Duodenal mucosa (tissue), 2 donors: ENCODE data around the gene KLHDC8A.
A peak's percentile ranks its signal among the peaks of the same experiment; 100 is the strongest.

ENCODE experiments used
- H3K27ac ChIP-seq: one replicate; pipeline ENCODE4 v1.7.0; 2013; ENCODE audit warnings: low read depth, low read length
- H3K27me3 ChIP-seq, 2 donors: one replicate each; pipeline ENCODE4 v1.7.0; 2013; ENCODE audit warnings: low read length in 2 of 2, control low read depth in 1 of 2; ENCODE audit not compliant: insufficient read depth in 2 of 2, control insufficient read depth in 1 of 2
- H3K36me3 ChIP-seq, 2 donors: one replicate each; pipeline ENCODE4 v1.7.0; 2013; ENCODE audit warnings: low read length in 2 of 2, control low read depth in 1 of 2; ENCODE audit not compliant: insufficient read depth in 2 of 2, control insufficient read depth in 1 of 2
- H3K4me1 ChIP-seq, 2 donors: one replicate each; pipeline ENCODE4 v1.7.0; 2013; ENCODE audit warnings: low read length in 2 of 2, control low read depth in 1 of 2; ENCODE audit not compliant: insufficient read depth in 2 of 2, control insufficient read depth in 1 of 2
- H3K4me3 ChIP-seq, 2 donors: one replicate each; pipeline ENCODE4 v1.7.0; 2013; ENCODE audit warnings: low read length in 2 of 2, low read depth in 1 of 2
- H3K9ac ChIP-seq, 2 donors: one replicate each; pipeline ENCODE4 v1.7.0; 2013; ENCODE audit warnings: low read length in 2 of 2, low read depth in 1 of 2
- H3K9me3 ChIP-seq, 2 donors: one replicate each; pipeline ENCODE4 v1.7.0; 2013; ENCODE audit warnings: low read length in 2 of 2, control low read depth in 1 of 2; ENCODE audit not compliant: control insufficient read depth in 1 of 2

KLHDC8A gene

DNA sequence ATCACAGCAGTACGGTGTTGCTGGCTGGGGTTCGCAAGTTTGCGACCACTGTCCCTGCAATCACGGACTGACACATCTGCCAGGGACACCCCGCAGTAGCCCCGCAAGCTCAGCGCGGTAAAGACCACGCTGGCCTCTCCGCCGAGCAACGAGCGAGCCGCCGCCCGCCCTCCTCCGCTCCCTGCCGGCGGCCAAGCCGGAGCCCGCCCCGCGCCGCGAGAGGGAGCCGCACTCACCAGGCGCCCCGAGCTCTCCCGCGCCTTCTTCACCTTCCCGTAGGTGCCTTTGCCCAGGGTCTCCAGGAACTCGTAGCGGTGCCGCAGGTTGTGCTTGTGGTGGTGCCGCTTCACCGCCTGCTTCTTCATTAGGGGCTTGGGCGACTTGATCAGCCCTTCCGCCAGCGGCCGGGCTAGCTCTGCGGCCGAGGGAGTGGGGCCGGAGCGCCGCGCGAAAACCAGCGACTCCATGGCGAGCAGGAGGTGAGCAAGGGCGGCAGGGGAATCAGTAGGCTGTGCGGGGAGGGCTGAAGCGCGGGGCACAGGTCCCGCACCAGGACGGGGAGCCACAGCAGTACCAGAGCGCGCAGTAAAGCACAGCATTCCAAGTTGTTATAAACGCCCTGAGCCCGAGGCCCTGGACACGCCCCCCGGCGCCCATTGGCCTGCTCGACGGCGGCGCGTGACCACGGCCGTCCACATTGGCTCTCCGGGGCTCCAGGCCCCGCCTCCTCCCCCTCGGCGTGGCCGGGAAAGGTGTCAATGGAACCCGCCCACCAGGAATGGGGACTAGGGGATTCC is 35.4 kb downstream of the KLHDC8A start, which contains the start of gene NUAK2:
Gene NUAK2 (minus strand): TSS at position 584 of the 797 bp plus-strand sequence. CDS start 117 bp downstream, at position 467.
- no peaks in the 10 kb centered on the region for H3K36me3 ChIP-seq
- peak within 1 kb of the TSS; percentile 84 to 96 for H3K9ac ChIP-seq
- H3K27ac ChIP-seq: peak within 1 kb of the TSS; percentile 91
- no peaks in the 10 kb centered on the region for H3K9me3 ChIP-seq
- H3K27me3 ChIP-seq: no peaks in the 10 kb centered on the region
- peaks cover 45 to 49% of the 10 kb centered on the region in 2 donors for H3K4me1 ChIP-seq
- H3K4me3 ChIP-seq: peak within 1 kb of the TSS; percentile 91 to 95

DNA sequence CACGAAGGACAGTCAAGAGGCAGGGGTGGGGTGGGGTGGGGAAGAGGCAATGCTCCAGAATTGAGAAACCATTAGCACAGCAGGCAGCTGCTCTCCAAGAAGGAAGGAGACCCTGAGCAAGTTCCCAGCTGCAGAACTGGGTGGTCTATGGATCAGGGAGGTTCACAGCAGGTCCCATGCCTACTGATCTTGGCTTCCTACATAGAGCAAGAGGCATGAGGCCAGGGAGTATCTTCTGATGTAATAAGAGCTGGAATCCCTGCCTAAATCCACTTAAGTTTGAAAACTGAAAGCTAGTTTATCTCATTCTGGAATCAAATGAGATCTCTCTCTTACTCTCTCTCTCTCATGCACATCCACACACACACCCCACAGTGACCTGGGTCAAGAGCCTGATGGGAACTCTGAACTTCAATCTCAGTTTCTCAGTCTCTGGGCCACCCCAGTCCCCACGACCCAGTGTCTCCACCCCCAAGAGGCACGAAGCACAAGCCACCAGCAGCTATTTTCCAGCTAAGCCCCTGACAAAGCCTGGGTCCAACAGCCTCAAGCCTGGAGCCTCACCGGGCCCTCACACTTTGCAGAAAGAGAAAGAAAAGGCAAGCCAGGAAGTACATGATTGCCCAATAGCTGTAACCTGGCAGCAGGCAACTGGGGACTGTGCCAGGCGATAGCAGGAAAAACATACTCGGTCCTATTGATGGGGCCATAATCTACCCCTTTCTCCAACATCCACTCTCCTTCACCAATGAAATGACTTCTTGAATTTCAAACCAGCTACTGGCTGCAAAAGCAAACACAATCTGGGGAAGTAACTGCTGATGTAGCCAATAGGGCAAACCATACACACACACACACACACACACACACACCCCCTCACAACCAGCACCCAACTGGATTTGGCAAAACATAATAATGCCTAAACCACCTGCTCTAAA is 37.4 kb downstream of the KLHDC8A start:
- Histone ChIP-seq H3K4me1 (peaks cover 52 to 54% of the 10 kb centered on the region in 2 donors), H3K9me3 (no peaks in the 10 kb centered on the region), H3K4me3 (peak overlapping the region; percentile 62 to 91), H3K27me3 (no peaks in the 10 kb centered on the region), H3K9ac (peak overlapping the region; percentile 71 to 84), H3K36me3 (no peaks in the 10 kb centered on the region), H3K27ac (peak overlapping the region; percentile 71)

DNA sequence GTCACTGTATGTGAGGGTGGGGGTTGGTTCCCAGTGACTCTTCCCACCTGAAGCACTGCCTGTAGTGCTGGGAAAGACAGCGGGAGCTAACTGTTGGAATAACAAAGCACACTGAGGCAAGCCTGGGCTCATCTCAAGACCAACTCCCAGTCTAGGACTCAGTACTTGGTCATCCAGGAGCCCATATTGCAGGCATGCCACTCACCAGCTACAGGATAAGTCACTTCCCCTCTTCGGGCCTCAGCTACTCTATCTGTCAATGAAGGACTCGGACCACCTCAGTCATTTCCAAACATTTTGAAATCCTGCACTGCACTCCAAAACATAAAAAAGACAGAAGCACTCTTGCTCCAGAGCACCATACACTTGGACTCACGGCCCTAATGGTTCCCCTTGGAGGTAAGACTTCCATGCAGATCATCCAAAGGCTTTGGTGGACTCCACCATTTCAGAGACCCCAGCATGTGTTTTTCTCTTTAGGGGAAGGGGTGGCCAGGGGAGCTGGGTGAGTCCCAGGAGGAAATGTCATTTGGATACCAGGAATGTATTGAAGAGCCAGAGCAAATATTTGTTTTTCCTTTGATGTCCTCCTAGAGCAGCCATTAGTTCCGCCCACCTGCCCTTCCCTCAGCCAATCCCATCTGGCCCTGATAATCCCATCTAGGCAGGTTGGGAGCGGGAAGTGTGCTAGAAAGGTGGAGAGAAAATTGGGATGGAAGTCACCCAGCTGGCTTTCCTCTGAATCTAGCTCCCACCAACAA is 38.3 kb downstream of the KLHDC8A start:
- H3K36me3 ChIP-seq: no peaks in the 10 kb centered on the region
- peak overlapping the region in 1 of 2 donors; percentile 48 for H3K9ac ChIP-seq
- no peaks in the 10 kb centered on the region for H3K9me3 ChIP-seq
- H3K27me3 ChIP-seq: no peaks in the 10 kb centered on the region
- peaks cover 61 to 64% of the 10 kb centered on the region in 2 donors for H3K4me1 ChIP-seq
- H3K4me3 ChIP-seq: peak overlapping the region; percentile 62 to 91
- H3K27ac ChIP-seq: peak overlapping the region; percentile 71

DNA sequence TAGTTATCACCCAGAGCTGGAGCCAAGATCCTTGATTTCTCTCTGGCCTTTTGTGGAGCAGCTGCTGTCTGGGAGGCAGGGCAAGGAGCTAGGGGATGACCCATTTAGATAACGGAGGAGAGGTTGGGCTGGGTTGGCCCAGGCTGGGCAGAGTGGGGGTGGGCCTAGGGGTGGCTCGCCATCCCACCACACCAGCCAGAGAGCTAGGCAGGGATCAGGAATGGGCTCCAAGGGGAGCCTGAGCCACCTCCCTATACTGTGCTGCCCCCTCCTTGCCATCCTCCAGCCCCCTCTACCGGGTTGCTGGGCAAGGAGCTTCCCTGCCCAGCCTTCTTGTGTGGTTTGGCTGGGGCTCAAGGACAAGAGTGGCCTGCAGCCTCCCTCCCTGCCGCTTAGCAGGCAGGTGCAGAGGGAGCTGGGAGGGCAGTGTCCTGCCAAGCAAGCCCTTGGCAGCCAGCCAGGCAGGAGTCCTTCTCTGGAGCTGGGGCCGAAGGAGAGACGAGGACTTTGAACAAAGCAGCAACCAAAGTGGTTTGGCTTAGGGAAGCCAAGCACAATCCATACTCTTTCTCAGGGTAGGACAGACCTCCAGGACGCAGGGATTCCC is 39.3 kb downstream of the KLHDC8A start:
- Histone ChIP-seq H3K4me1 (peaks cover 67 to 68% of the 10 kb centered on the region in 2 donors), H3K4me3 (peak overlapping the region; percentile 62 to 91), H3K9me3 (no peaks in the 10 kb centered on the region), H3K27ac (peak overlapping the region; percentile 20), H3K9ac (peak overlapping the region; percentile 37 to 52), H3K36me3 (no peaks in the 10 kb centered on the region), H3K27me3 (no peaks in the 10 kb centered on the region)

DNA sequence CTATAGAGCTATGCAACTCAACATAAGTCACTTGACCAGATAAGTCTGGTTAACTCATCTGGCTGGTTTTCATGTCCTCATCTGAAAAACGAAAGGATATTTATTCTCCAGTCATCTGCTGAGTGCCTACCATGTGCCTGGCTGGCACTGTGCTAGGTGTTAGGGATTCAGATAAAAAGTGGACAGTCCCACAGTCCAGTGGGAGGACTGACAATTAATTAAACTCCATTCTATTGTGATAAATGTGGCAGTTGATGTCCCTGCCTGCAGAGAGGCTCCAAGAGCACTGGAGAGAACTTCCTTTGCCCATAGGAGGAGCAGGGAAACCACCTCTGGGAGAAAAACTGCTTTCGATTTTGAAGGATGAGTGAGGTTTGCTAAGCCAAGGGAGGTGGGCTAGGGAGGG is 40.6 kb downstream of the KLHDC8A start:
- Histone ChIP-seq H3K9ac (peak overlapping the region in 1 of 2 donors; percentile 52), H3K27ac (peak overlapping the region; percentile 47), H3K4me1 (peaks cover 75 to 77% of the 10 kb centered on the region in 2 donors), H3K4me3 (peak overlapping the region; percentile 13 to 62), H3K36me3 (peaks cover 8 to 10% of the 10 kb centered on the region in 2 donors), H3K27me3 (no peaks in the 10 kb centered on the region), H3K9me3 (no peaks in the 10 kb centered on the region)

DNA sequence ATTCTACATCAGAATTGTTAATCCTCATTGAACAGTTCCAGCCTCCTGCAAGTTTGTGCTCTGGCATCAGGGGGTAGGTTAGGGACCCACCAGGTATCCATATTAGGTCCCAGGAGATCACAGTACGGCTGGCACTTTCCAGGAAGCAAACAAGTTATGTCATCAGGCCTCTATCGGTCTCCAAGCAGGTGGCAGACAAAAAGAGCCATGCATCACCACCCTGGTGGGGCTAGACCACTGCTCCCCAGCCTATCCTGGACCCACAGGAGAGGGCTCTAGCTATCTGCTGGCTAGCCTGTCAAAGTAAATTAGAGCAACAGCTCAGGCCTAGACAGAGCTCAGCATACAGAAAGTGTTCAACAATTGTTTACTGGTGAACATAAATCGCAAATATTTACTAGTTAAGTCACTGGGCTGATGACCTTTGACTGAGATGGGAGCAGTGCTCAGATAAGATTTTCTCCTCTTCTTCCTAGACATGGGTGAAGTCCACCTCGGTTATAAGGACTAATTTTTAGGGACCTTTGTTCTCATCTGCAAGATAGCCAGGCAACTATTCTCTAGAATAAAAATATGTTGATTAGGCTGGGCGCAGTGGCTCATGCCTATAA is 41.6 kb downstream of the KLHDC8A start:
- H3K36me3 ChIP-seq: peaks cover 18 to 19% of the 10 kb centered on the region in 2 donors
- H3K9ac ChIP-seq: peak overlapping the region; percentile 1 to 26
- H3K27ac ChIP-seq: peak overlapping the region; percentile 16
- H3K4me1 ChIP-seq: peaks cover 86% of the 10 kb centered on the region in 2 donors
- no peaks in the 10 kb centered on the region for H3K9me3 ChIP-seq
- no peaks in the 10 kb centered on the region for H3K27me3 ChIP-seq
- H3K4me3 ChIP-seq: peak overlapping the region in 1 of 2 donors; percentile 0

DNA sequence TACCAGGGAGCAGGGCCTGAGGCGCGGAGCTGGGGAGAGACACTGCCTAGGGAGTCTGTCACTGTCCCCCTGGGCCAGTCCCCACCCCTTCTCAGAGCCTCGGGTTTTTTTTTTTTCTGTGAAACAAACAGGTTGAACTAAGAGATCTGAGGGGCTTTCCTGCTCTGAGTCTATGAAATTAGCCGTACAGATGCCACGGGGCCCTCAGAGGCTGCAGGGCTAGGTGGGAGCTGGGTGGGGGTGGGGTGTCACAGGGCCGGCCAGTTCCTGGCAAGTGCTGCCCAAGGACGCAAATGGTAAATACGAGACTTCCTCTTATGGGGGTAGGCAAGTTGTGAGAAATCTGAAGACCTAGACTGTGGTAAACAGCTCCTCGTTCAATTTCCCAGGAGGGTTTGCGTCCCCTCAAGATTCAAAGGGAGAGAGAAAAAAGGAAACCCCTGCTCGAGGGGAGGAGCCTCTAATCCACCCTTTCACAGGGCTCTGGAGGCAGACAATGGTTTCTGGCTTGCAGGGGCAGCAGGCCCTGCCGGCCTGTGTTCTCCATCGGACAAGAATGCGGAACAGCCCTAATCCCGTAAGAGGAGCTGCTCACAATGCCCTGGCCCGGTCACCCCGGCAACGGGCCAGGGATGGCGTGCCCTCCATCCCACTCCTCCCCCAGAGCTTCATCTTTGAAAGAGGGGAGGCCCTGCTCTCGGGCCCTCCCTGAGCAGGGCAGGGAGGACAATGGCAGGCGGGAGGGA is 43.0 kb downstream of the KLHDC8A start:
- Histone ChIP-seq H3K36me3 (peaks cover 29 to 31% of the 10 kb centered on the region in 2 donors), H3K4me3 (peak overlapping the region; percentile 40 to 51), H3K27me3 (no peaks in the 10 kb centered on the region), H3K9ac (peak overlapping the region; percentile 23 to 40), H3K9me3 (no peaks in the 10 kb centered on the region), H3K27ac (peak overlapping the region; percentile 69), H3K4me1 (peaks cover 87 to 90% of the 10 kb centered on the region in 2 donors)

DNA sequence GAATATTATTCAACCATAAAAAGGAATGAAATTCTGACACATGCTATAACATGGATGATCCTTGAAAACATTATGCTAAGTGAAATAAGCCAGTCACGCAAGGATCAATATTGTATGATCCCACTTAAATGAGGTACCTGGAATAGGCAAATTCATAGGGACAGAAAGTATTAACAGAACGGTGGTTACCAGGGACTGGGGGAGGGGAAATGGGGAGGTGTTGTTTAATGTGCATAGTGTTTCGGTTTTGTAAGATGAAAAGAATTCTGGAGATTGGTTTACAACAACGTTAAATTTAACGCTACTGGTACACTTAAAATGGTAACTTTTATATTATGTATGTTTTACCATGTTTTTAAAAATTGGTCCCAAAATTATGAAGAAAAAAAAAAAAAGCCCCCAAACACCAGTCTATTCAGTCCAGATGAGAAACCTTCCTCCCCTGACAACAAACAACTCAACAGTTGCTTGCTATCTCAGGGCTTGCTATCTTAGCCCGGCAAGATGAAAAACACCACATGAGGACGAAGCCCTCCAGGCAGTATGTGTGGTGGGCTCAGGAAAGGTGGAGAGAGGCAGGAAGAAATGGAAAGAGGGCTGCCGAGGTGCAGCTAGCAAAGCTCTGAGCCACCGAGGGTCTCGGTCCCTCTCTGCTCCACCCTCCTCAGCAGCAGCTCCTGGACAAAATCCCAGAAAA is 43.7 kb downstream of the KLHDC8A start:
- Histone ChIP-seq H3K9me3 (no peaks in the 10 kb centered on the region), H3K36me3 (peaks cover 36 to 38% of the 10 kb centered on the region in 2 donors), H3K4me3 (peak overlapping the region; percentile 34 to 51), H3K9ac (peak overlapping the region; percentile 23 to 40), H3K4me1 (peaks cover 87 to 90% of the 10 kb centered on the region in 2 donors), H3K27ac (peak overlapping the region; percentile 69), H3K27me3 (no peaks in the 10 kb centered on the region)
